M059J (cell line): Measurements from ENCODE around the gene FAM124B. TPM values are rescaled to one million over a fixed set of nuclear protein-coding genes. Genes with fewer than 3 reads are reported as not detected.

Source experiments
- DNase-seq: peaks from one replicate; pipeline ENCODE4 v3.0.0-alpha.2; 2012; ENCODE audit warnings: low read depth
- total RNA-seq: library from RNA; depleted of rRNA; stranded (reverse); fragments of >200 nt; shearing (Covaris generic); gene quantifications from 2 replicates; pipeline ENCODE4 v1.2.3, GENCODE V29; 2014; rRNA removed

FAM124B gene
- total RNA-seq, 1 experiment from 2014 or later, result 0.12 TPM

DNA sequence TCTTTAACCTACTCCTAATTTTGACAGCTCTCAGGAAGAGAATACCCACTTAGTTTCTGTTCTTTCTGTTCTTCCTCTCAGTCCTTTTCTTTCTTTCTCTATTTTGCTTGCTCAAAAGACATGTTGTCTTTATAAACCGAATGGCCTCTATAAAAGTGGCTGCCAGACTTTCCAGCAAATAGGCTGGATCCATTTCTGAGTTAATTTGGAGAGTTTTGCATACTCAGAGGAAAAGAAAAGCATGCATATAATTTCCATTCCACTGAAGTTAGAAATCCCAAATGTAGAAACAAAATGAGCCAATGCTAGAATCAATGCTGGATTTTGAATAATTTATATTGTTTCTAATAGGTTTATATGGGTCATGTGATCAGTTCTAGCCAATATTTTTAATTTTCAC lies 65.9 kb downstream of the FAM124B start:
- DNase-seq, result no peak

DNA sequence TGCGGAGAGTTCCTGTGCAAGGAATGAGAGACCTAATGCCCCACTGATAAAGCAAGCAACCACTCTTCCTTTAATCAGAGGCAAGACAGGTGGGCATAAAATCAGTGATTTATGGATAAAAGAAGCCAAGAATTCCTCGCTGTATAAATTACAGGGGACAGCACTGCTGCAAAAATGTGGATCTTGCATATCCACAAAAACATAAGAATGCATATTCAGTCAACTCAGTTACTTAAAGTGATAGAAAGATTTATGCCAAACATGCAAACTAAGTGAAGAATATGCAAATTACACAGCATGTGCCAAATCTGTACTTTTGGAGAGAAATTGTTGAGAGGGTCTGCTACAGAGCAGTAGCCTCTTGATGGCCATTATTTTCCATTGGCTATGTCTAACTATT lies 67.2 kb downstream of the FAM124B start:
- DNase-seq, result no peak

DNA sequence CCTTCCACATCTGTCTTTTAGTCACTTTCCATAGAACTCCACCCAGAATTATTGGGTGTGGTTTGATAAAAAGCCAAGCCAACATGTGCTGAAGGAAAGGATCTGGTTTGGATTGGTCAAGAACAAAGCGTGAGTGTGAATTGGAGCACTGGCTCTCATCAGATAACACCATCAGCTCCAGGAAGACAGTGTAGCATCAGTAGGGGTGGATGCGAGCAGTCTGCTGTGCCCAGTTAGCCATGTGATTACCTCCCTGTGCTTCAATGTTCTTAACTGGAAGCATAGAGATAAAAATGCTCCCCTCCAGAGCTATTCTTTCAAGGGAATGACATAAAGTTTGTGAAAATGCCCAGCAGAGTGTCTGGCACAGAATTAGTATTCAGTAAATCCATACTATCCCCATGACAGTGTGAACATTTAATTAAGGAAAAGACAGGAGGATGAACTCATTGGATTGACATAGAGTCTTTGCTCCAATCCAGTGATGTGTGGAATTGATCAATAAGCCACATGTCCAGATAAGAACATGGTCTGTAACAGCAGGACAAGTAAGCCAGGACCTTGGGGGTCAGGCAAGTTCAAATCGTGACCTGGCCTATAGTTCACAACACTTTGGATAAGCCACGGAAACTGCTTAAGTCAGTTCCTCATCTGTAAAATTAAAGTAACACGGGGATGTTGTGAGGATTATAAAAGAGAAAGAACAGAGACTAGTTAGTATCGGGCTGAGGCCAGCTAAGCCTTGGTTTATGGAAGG lies 68.0 kb downstream of the FAM124B start:
- no peak for DNase-seq

DNA sequence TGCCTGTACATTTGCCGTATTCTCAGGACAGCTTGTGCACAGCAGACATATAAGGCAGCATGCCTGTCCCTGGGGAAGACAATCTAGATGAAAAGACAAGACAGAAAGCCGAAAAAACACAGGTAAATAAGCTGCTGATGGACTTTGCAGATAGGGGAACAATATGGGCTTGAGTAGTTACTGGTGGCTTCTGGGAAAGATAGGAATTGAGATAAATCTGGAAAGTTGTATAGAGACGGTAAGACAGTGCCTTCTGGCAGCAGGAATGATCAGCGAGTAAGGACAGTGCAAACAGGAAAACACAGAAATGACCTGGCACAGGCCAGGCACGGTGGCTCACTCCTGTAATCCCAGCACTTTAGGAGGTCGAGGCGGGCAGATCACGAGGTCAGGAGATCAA lies 70.2 kb downstream of the FAM124B start:
- DNase-seq, result no peak

DNA sequence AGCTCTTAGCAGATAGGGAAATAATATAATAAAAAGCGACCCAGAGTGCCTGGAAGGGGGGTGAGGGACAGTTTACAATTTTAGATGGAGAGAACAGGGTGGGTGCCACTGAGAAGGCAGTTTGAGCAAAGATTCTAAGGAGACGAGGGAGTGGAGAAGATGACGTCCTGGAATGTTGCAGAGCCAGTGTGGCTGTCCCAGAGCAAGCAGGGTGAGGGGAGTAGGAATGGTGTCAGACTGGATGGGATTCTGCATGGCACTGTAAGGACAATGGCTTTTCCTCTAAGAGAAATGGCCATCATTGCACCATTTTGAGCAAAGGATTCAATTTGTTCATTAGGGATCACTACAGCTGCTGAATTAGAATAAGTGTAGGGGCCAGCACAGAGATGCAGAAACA lies 73.1 kb downstream of the FAM124B start:
- DNase-seq, result no peak

Other genes starting within 250 kb of the FAM124B start
- gene CUL3, start 183.3 kb upstream of the FAM124B start, total RNA-seq, result 41.5 and 68.0 TPM in 2 replicates